Panc1 (cell line): Measurements from ENCODE around the gene SRC.
A peak's percentile ranks its signal among the peaks of the same experiment; 100 is the strongest.

Experiments
- CTCF ChIP-seq: fragments of 450-650 bp; IDR thresholded peaks from 2 replicates; pipeline ENCODE4 v1.5.1; 2017; ENCODE audit warnings: mild to moderate bottlenecking
- POLR2AphosphoS5 ChIP-seq: IDR thresholded peaks from 2 replicates; pipeline ENCODE4 v1.6.1; 2012; ENCODE audit warnings: mild to moderate bottlenecking, low read depth, low read length, moderate library complexity
- REST ChIP-seq, 2 experiments: IDR thresholded peaks; 2 replicates each; pipeline ENCODE4 v1.6.1; 2011 to 2012; ENCODE audit warnings: low read depth in 2 of 2, control low read depth in 1 of 2, low read length in 1 of 2, mild to moderate bottlenecking in 1 of 2, moderate library complexity in 1 of 2; ENCODE audit not compliant: insufficient read depth in 1 of 2
- TCF7L2 ChIP-seq: IDR thresholded peaks from 2 replicates; pipeline ENCODE4 v1.6.1; 2011; ENCODE audit warnings: mild to moderate bottlenecking, low read depth, low read length, inconsistent platforms

GRCh38 chr20:37345339-37346235, at the start of gene SRC:
- TF ChIP-seq POLR2AphosphoS5 = peak; percentile 56; the same call in 1 of the 2 replicates
- TF ChIP-seq CTCF = no peak
- no peak for TF ChIP-seq TCF7L2
- no peak for TF ChIP-seq REST (IDR thresholded peaks at IDR 0.05; ENCODE audit: insufficient read depth in 1 of 2, low read depth in 2 of 2, low read length in 1 of 2)
